SKM-1 treated with dmso at 0.1 percent for 144 hours (cell line): ENCODE measurements around the gene MIEF1.
"Not testable (repeated sequence)": the region's sequence is repeated elsewhere in the genome, so short reads cannot be mapped to it uniquely, and the experiment has no call there.

Experiments
- DNase-seq: peaks from one replicate; lab custom pipeline; 2025; ENCODE audit not compliant: unreplicated experiment; lab: John Stamatoyannopoulos, UW

The MIEF1 gene

GRCh38 chr22:39489094-39490068 is 12.7 kb upstream of the MIEF1 start:
- DNase-seq = no peak

GRCh38 chr22:39490135-39490798 is 11.8 kb upstream of the MIEF1 start:
- peak; percentile 69 for DNase-seq

GRCh38 chr22:39490966-39491680 is 11.0 kb upstream of the MIEF1 start:
- DNase-seq = no peak

- no peak for DNase-seq
Measured at GRCh38 chr22:39491696-39492095, 10.4 kb upstream of the MIEF1 start.

GRCh38 chr22:39492186-39492585 is 9.9 kb upstream of the MIEF1 start:
- DNase-seq = no peak

- DNase-seq = no peak
Measured at GRCh38 chr22:39493759-39494158, 8.3 kb upstream of the MIEF1 start.

GRCh38 chr22:39494471-39495120 is 7.5 kb upstream of the MIEF1 start:
- DNase-seq = no peak

- DNase-seq = peak; percentile 84
Measured at GRCh38 chr22:39496131-39496838, 5.8 kb upstream of the MIEF1 start.

- DNase-seq = no peak
Measured at GRCh38 chr22:39497429-39497828, 4.7 kb upstream of the MIEF1 start.

- DNase-seq = no peak
Measured at GRCh38 chr22:39498368-39498767, 3.7 kb upstream of the MIEF1 start.

- no peak for DNase-seq
Measured at GRCh38 chr22:39498802-39499201, 3.3 kb upstream of the MIEF1 start.

- DNase-seq = no peak
Measured at GRCh38 chr22:39500101-39500500, 2.0 kb upstream of the MIEF1 start.

GRCh38 chr22:39501644-39502108 is 414 bp upstream of the MIEF1 start:
- DNase-seq = no peak

- DNase-seq = no peak
Measured at GRCh38 chr22:39502789-39503409, 809 bp downstream of the MIEF1 start.

GRCh38 chr22:39503630-39504029 is 1.5 kb downstream of the MIEF1 start:
- DNase-seq = no peak

GRCh38 chr22:39504071-39504470 is 2.0 kb downstream of the MIEF1 start:
- no peak for DNase-seq

- not testable (repeated sequence) for DNase-seq
Measured at GRCh38 chr22:39507021-39507420, 4.9 kb downstream of the MIEF1 start.

- no peak for DNase-seq
Measured at GRCh38 chr22:39508393-39508792, 6.3 kb downstream of the MIEF1 start.

- no peak for DNase-seq
Measured at GRCh38 chr22:39510529-39511149, 8.5 kb downstream of the MIEF1 start.
